ENCODE data around the gene NETO1.

The NETO1 gene

DNA sequence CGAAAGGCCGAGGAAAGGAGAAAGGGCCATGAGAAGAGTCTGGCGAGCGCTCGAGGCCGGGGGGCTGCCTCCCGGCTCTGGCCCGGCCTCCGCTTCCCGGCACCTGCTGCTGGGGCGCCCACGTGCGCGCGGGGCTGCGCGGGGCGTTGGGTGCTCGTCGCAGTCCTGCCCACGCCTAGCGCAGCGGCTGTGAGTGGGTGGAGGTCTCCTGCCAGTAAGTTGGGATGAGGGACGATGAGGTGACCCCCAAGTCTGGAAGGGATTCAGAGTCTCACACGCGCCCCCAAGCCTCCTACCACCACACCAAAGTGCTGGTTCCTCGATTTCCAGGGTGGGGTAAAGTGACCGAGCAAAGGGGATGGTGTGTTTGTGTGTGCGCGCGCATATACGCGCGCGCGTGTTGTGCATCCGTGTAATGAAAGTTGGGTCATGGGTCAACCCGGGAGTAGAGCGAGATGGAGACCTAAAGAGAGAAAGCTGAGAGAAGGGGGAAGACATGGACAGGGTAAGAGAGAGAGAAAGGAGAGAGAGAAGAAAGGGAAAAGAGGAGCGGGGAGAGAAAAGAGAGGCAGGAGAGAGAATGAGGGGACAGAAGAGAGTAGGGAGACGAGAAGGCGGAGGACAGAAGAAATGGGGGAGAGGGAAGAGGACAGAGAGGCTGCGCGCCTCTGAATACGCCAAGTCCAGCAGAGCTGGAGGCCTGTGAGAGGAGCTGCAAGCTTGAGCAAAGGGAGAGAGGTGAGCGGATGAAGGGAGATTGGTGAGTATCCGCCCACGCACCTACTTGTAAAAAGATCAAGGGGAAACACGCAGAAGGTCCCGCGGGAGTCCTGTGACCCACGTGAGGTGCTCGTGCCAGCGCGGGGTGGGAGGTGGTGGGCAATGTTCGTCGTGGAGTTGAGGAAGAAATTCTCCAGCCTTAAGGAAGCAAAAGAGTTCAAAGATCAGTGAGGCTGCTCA lies 1.7 kb upstream of the NETO1 start:
- no peaks in the 10 kb centered on the region for H3K36me3 ChIP-seq (ENCODE audit: control insufficient read depth, insufficient read depth, low read length)
- no peaks in the 10 kb centered on the region for H3K9me3 ChIP-seq (ENCODE audit: control insufficient read depth, insufficient read depth, low read length)
- H3K27me3 ChIP-seq (ENCODE audit: control insufficient read depth, insufficient read depth, low read length) = peaks cover 51% of the 10 kb centered on the region
- H3K27ac ChIP-seq (ENCODE audit: low read depth, low read length) = no peak overlapping the region
- peak overlapping the region; percentile 84 for H3K4me3 ChIP-seq (ENCODE audit: low read depth, low read length)
- peaks cover 28% of the 10 kb centered on the region for H3K4me1 ChIP-seq (ENCODE audit: control insufficient read depth, insufficient read depth, low read length)
- H3K9ac ChIP-seq (ENCODE audit: low read depth, low read length) = no peak overlapping the region

DNA sequence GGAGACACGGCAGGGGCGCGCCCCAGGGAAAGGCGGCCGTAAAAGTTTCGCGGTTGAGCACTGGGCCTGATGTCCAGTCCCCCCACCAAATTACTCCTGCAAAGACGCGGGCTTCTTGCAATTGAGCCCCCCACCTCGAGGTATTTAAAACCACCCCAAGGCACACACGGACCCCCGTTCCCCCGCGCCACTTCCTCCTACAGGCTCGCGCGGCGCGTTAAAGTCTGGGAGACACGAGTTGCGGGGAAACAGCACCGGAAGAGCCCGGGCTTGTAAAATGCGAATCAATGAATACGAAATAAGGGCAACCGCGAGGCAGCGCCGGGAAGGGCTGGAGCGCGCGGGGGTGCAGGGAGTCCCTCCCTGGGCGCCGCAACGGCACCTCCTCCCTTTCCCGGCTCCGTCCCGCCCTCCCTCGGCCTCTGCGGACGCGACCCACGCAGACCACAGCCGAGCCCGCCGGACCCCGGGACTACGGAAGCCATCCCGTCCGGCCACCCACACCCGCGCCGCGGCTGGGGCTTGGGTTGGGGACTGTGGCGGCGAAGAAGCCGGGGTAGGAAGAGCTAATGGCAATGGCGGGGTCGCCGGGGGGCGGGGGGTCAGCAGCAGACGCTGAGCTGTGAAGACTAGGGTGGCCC lies 918 bp upstream of the NETO1 start:
- Histone ChIP-seq H3K27me3 (ENCODE audit: control insufficient read depth, insufficient read depth, low read length) (peaks cover 51% of the 10 kb centered on the region), H3K4me1 (ENCODE audit: control insufficient read depth, insufficient read depth, low read length) (peaks cover 31% of the 10 kb centered on the region), H3K4me3 (ENCODE audit: low read depth, low read length) (peak overlapping the region; percentile 84), H3K27ac (ENCODE audit: low read depth, low read length) (no peak overlapping the region), H3K36me3 (ENCODE audit: control insufficient read depth, insufficient read depth, low read length) (peaks cover 5% of the 10 kb centered on the region), H3K9ac (ENCODE audit: low read depth, low read length) (peak overlapping the region; percentile 53), H3K9me3 (ENCODE audit: control insufficient read depth, insufficient read depth, low read length) (no peaks in the 10 kb centered on the region)

DNA sequence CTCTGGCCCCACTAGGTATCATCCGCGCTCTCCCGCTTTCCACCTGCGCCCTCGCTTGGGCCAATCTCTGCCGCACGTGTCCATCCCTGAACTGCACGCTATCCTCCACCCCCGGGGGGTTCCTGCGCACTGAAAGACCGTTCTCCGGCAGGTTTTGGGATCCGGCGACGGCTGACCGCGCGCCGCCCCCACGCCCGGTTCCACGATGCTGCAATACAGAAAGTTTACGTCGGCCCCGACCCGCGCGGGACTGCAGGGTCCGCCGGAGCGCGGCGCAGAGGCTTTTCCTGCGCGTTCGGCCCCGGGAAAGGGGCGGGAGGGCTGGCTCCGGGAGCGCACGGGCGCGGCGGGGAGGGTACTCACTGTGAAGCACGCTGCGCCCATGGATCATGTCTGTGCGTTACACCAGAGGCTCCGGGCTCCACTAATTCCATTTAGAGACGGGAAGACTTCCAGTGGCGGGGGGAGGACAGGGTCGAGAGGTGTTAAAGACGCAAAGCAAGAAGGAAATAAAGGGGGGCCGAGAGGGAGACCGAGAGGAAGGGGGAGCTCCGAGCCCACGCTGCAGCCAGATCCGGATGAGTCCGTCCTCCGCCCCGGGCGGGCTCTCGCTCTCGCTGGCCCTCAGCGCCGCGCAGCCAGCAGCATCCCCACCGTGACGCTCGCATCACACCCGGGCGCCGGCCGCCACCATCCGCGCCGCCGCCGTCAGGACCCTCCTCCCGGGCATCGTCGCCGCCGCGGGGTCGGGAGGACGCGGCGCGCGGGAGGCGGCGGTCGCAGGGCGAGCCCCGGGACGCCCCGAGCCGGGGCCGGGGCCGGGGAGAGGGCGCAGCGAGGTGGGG lies 664 bp downstream of the NETO1 start:
- Histone ChIP-seq H3K9ac (ENCODE audit: low read depth, low read length) (0 out of 2 replicates have a peak overlapping the region, but pooled peaks have one; percentile 7), H3K9me3 (ENCODE audit: control insufficient read depth, insufficient read depth, low read length) (no peaks in the 10 kb centered on the region), H3K27ac (ENCODE audit: low read depth, low read length) (no peak overlapping the region), H3K4me3 (ENCODE audit: low read depth, low read length) (peak overlapping the region; percentile 84), H3K4me1 (ENCODE audit: control insufficient read depth, insufficient read depth, low read length) (peaks cover 31% of the 10 kb centered on the region), H3K36me3 (ENCODE audit: control insufficient read depth, insufficient read depth, low read length) (peaks cover 14% of the 10 kb centered on the region), H3K27me3 (ENCODE audit: control insufficient read depth, insufficient read depth, low read length) (peaks cover 51% of the 10 kb centered on the region)

DNA sequence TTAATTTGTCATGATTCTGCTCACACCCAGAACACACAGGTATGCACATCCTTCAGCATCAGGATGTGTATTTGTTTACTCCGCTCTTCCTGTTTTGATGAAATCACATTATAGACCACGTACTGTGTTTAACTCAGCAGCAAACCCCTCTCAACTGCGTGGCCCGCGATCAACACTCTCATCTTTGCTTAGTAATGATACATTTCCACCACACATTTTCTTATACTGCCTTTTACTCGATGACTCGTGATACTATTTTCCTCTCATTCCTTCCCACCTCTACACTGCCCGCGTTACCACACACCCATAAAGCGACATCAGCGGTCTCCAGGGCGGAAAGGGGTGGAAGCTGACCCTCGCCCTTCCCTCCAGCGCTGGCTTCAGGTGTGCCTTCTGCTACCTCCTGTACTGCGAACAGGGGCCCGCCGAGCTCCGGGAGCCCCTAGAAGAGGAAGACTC lies 1.3 kb downstream of the NETO1 start:
- Histone ChIP-seq H3K4me1 (ENCODE audit: control insufficient read depth, insufficient read depth, low read length) (peaks cover 31% of the 10 kb centered on the region), H3K9me3 (ENCODE audit: control insufficient read depth, insufficient read depth, low read length) (no peaks in the 10 kb centered on the region), H3K27me3 (ENCODE audit: control insufficient read depth, insufficient read depth, low read length) (peaks cover 51% of the 10 kb centered on the region), H3K27ac (ENCODE audit: low read depth, low read length) (no peak overlapping the region), H3K9ac (ENCODE audit: low read depth, low read length) (no peak overlapping the region), H3K36me3 (ENCODE audit: control insufficient read depth, insufficient read depth, low read length) (peaks cover 14% of the 10 kb centered on the region), H3K4me3 (ENCODE audit: low read depth, low read length) (peak overlapping the region; percentile 84)

GRCh38 chr18:72863754-72864153 lies 4.0 kb downstream of the NETO1 start:
- Histone ChIP-seq H3K9me3 (ENCODE audit: control insufficient read depth, insufficient read depth, low read length) (no peaks in the 10 kb centered on the region), H3K4me1 (ENCODE audit: control insufficient read depth, insufficient read depth, low read length) (peaks cover 20% of the 10 kb centered on the region), H3K9ac (ENCODE audit: low read depth, low read length) (no peak overlapping the region), H3K27ac (ENCODE audit: low read depth, low read length) (no peak overlapping the region), H3K4me3 (ENCODE audit: low read depth, low read length) (no peak overlapping the region), H3K36me3 (ENCODE audit: control insufficient read depth, insufficient read depth, low read length) (peaks cover 22% of the 10 kb centered on the region), H3K27me3 (ENCODE audit: control insufficient read depth, insufficient read depth, low read length) (peaks cover 31% of the 10 kb centered on the region)

DNA sequence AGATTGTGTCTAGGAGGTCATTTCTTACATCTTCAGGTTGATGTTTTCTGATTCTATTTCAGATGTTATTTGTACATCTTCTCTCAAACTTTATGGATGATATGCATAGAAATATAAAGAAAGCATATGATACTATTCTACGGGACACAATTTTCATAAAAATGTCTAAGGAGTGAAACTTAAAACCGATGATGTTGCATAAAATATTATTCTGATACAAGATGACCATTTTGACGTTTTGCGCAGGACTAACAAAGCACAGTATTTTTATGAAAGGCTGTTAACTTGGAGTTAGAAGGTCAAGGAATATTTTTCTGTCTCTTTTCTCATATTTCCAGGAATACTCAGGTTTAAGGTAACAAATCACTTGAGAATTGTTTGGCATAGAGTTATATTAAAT lies 8.7 kb downstream of the NETO1 start:
- Histone ChIP-seq H3K4me3 (ENCODE audit: low read depth, low read length) (no peak overlapping the region), H3K27ac (ENCODE audit: low read depth, low read length) (no peak overlapping the region), H3K9me3 (ENCODE audit: control insufficient read depth, insufficient read depth, low read length) (no peaks in the 10 kb centered on the region), H3K4me1 (ENCODE audit: control insufficient read depth, insufficient read depth, low read length) (no peaks in the 10 kb centered on the region), H3K9ac (ENCODE audit: low read depth, low read length) (no peak overlapping the region), H3K36me3 (ENCODE audit: control insufficient read depth, insufficient read depth, low read length) (peaks cover 26% of the 10 kb centered on the region), H3K27me3 (ENCODE audit: control insufficient read depth, insufficient read depth, low read length) (no peaks in the 10 kb centered on the region)

- no peak overlapping the region for H3K4me3 ChIP-seq (ENCODE audit: low read depth, low read length)
- no peaks in the 10 kb centered on the region for H3K9me3 ChIP-seq (ENCODE audit: control insufficient read depth, insufficient read depth, low read length)
- H3K27ac ChIP-seq (ENCODE audit: low read depth, low read length) = no peak overlapping the region
- no peaks in the 10 kb centered on the region for H3K27me3 ChIP-seq (ENCODE audit: control insufficient read depth, insufficient read depth, low read length)
- no peaks in the 10 kb centered on the region for H3K36me3 ChIP-seq (ENCODE audit: control insufficient read depth, insufficient read depth, low read length)
- H3K9ac ChIP-seq (ENCODE audit: low read depth, low read length) = no peak overlapping the region
- peaks cover 24% of the 10 kb centered on the region for H3K4me1 ChIP-seq (ENCODE audit: control insufficient read depth, insufficient read depth, low read length)
These were observed 18.1 kb downstream of the NETO1 start for GRCh38 chr18:72849671-72850070.

DNA sequence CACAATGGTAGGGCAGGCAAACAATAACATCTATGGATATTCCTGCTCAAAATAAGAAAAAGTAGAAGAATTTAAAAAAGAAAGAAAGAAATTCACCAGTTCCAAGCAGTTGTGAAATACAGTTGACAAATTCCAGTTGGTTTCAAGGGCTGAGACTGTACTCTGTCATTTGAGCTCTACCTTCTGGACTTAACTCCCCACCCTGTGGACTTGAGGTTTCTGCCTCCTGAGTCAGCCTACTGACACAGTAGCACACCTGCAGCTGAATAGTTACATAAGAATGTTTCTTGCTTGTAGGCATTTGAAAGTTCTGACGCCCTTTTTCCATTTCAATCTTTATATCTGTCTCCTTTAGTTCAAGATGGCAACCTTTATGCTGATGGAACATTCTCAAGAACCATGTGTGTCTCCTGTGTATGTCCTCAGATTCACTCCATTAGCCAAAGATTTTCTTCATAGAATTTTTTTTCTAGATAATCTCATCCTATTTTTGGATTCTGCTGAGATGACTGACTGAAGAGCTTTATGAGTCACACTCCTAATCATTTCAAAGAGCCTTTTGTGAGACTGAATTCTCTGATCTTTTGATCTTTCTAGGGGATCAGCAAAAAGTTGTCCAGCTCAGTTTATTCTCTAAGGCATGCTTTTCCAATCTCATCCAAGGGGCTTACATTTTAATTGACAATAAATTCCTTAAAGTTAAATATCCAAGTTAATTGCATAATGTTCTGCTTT lies 19.1 kb downstream of the NETO1 start:
- peaks cover 24% of the 10 kb centered on the region for H3K4me1 ChIP-seq (ENCODE audit: control insufficient read depth, insufficient read depth, low read length)
- peak overlapping the region; percentile 54 for H3K27ac ChIP-seq (ENCODE audit: low read depth, low read length)
- no peak overlapping the region; the same call in 1 of the 2 replicates for H3K4me3 ChIP-seq (ENCODE audit: low read depth, low read length)
- H3K36me3 ChIP-seq (ENCODE audit: control insufficient read depth, insufficient read depth, low read length) = no peaks in the 10 kb centered on the region
- H3K27me3 ChIP-seq (ENCODE audit: control insufficient read depth, insufficient read depth, low read length) = no peaks in the 10 kb centered on the region
- no peaks in the 10 kb centered on the region for H3K9me3 ChIP-seq (ENCODE audit: control insufficient read depth, insufficient read depth, low read length)
- no peak overlapping the region for H3K9ac ChIP-seq (ENCODE audit: low read depth, low read length)

DNA sequence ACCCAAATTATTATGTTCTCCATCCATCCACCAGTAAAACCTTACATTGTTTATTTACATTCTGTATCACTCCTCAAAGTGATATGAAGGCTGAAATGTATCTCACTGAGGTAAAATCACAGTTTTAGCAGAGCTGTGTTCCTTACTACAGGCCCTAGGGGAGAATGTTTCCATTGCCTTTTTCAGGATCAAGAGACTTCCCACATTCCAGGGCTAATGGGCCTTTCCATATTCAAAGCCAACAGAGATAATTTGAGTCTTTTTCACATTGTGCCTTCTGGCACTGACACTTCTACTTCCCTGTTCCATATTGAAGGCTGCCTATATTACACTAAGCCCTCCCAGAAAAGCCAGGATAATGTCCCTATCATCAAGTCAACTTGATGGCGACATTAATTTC lies 20.0 kb downstream of the NETO1 start:
- H3K9me3 ChIP-seq (ENCODE audit: control insufficient read depth, insufficient read depth, low read length) = no peaks in the 10 kb centered on the region
- H3K4me1 ChIP-seq (ENCODE audit: control insufficient read depth, insufficient read depth, low read length) = peaks cover 24% of the 10 kb centered on the region
- H3K4me3 ChIP-seq (ENCODE audit: low read depth, low read length) = no peak overlapping the region
- peak overlapping the region; percentile 54 for H3K27ac ChIP-seq (ENCODE audit: low read depth, low read length)
- no peaks in the 10 kb centered on the region for H3K36me3 ChIP-seq (ENCODE audit: control insufficient read depth, insufficient read depth, low read length)
- no peak overlapping the region for H3K9ac ChIP-seq (ENCODE audit: low read depth, low read length)
- H3K27me3 ChIP-seq (ENCODE audit: control insufficient read depth, insufficient read depth, low read length) = no peaks in the 10 kb centered on the region

Data from HUES48 (cell line).